Stimulated activated CD8-positive, alpha-beta memory T cell treated with anti-CD3 and anti-CD28 coated beads, Interleukin-4, amount 100 ng/mL, for 24 hours (primary cell): ENCODE results near the gene IGLL5.
"Not testable (repeated sequence)": the region's sequence is repeated elsewhere in the genome, so short reads cannot be mapped to it uniquely, and the experiment has no call there.

Source experiments
- DNase-seq: peaks from one replicate; pipeline ENCODE4 v3.0.0-alpha.2; 2020; ENCODE audit warnings: low read depth

The IGLL5 gene

DNA sequence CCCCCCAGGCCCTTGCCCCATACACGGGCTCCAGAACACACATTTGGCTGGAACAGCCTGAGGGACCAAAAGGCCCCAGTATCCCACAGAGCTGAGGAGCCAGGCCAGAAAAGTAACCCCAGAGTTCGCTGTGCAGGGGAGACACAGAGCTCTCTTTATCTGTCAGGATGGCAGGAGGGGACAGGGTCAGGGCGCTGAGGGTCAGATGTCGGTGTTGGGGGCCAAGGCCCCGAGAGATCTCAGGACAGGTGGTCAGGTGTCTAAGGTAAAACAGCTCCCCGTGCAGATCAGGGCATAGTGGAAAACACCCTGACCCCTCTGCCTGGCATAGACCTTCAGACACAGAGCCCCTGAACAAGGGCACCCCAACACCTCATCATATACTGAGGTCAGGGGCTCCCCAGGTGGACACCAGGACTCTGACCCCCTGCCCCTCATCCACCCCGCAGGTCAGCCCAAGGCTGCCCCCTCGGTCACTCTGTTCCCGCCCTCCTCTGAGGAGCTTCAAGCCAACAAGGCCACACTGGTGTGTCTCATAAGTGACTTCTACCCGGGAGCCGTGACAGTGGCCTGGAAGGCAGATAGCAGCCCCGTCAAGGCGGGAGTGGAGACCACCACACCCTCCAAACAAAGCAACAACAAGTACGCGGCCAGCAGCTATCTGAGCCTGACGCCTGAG lies 13.1 kb downstream of the IGLL5 start:
- DNase-seq, result not testable (repeated sequence)

DNA sequence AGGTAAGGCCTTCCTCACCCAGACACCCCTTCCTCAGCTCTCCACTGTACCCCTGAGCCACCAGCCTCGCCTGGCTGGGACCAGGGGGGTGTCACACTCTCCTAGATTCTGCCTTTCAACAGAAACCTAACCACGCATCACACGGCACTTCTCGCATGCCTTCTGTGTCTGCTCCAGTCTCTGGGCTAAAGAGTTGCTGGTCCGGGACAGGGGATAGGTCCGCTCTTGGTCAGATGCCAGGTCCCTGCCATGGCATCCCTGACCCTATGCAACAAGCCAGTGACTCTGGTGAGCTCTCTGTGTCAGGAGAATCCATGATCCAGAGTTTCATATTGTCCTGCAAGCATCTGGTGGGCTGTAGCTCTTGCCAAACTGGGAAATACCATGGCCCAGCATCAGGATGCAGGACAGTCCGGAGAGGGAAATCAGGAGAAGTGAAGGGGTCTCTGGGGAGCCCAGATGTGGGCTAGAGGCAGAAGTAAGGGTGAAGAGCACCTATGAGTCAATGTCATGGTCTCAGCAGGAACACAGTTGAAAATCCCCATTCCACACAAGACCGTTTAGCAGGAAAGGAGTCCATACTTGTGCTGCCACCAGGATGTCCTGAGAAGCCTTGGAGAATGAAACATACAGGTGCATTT lies 14.1 kb downstream of the IGLL5 start:
- DNase-seq, result no peak

DNA sequence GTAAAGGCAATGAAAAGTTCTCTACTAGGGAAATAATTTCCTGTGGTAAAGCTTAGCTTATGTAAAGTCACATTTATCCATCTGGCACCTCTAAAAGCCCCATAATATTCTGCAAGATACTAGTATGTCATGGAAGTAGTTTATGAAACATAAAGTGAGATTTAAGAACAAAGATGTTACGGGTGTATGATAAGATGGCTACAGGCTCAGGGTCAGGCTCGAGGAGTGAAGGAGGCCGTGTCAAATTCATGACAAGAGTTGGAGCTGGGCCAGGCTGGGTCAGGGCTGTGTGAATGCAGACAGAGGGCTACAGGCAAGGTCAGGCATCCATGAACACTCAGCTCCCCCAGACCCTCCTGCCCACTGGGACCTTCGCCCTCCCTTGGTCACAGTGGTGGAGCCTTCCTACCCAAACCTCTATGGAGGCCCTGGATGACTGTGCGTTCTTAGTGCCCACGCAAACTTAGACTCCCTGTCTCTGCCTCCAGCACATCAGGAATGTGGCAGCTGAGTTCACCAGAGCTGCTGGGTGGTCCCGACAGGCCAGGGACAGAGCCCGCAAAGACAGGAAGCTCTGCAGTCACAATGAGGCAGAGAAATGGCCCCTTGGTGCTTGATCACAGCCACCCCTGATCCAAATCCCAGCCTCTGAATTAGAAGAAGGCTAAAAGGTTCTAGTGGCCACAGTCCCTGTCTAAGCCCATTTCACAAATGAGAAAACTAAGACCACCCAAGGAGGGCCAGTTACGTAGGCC lies 14.8 kb downstream of the IGLL5 start:
- DNase-seq, result no peak

DNA sequence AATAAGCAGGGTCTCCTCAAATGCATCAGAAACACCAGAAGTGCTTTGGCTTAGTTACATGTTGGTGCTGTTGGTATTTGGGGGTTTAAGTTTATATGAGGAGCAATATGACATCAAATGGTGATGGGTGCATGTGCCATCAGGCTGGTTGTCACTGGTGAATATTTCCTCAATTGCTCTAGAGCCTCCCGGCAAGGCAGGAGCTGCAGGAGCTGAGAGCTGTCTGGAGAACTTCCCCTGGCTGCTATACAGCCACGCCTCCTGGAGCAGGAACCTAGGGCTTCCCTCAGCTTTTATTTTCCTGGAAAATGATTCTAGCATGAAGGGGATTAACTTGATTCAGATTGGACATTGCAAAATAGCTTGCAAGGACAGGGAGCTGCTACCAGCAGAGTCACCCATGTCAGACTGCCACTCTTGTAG lies 15.8 kb downstream of the IGLL5 start:
- no peak for DNase-seq

DNA sequence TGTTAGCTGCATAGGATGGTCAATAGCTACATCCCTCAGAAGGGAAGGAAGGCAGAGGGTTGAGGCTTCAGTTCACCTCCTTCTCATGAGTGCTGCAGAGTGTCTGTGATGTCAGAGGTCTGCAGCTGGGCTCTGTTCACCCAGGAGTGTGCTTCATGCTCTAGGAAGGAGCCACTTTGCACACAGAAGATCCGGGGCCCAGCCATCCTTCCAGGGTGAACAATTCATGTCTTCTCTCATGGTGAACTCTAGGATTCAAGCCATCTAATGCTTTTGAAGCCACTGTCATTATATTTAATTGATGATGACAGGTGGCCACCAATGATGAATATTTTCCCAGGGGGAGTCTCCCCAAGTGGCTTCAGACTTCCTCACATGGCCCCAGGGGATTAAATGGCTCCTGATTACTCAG lies 16.2 kb downstream of the IGLL5 start:
- DNase-seq, result not testable (repeated sequence)

DNA sequence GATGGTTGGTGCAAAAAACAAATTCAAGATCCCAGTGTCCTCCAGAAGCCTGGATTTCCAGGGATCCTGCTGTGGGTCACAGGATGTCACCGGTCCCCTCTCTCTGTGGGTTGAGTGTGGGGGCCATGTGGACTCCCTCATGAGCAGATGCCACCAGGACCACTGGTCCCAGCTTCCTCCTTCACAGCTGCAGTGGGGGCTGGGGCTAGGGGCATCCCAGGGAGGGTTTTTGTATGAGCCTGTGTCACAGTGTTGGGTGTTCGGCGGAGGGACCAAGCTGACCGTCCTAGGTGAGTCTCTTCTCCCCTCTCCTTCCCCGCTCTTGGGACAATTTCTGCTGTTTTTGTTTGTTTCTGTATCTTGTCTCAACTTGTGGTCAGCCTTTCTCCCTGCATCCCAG lies 17.1 kb downstream of the IGLL5 start:
- not testable (repeated sequence) for DNase-seq

DNA sequence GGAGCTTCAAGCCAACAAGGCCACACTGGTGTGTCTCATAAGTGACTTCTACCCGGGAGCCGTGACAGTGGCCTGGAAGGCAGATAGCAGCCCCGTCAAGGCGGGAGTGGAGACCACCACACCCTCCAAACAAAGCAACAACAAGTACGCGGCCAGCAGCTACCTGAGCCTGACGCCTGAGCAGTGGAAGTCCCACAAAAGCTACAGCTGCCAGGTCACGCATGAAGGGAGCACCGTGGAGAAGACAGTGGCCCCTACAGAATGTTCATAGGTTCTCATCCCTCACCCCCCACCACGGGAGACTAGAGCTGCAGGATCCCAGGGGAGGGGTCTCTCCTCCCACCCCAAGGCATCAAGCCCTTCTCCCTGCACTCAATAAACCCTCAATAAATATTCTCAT lies 18.8 kb downstream of the IGLL5 start:
- DNase-seq, result not testable (repeated sequence)

DNA sequence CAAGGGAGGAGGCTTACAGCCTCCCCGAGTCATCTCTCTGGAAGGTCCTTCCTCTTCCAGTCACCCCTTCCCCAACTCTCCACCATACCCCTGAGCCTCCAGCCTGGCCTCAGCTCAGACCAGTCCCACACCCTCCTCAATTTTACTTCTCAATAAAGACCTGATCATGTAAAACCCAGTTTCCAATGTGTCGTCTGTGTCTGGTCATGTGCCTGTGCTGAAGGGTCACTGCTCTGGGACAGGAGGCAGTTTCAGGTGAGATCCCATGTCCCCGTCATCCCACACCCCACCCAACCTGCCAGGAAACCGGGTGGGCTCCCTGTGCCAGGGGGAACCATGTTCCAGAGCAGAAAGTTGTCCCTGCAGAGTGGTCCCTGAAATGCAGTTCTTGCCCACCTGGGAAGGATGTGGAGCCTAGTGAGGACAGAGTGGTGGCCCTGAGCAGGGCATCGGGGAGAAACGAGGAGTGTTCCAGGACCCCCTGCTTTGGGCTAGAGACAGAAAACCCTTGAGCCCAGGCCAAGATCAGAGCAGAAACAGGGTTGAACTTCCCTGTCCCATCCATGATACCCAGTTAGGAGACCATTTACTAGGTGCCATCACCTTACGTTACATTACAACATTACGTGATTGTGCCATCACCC lies 19.4 kb downstream of the IGLL5 start:
- DNase-seq, result no peak

DNA sequence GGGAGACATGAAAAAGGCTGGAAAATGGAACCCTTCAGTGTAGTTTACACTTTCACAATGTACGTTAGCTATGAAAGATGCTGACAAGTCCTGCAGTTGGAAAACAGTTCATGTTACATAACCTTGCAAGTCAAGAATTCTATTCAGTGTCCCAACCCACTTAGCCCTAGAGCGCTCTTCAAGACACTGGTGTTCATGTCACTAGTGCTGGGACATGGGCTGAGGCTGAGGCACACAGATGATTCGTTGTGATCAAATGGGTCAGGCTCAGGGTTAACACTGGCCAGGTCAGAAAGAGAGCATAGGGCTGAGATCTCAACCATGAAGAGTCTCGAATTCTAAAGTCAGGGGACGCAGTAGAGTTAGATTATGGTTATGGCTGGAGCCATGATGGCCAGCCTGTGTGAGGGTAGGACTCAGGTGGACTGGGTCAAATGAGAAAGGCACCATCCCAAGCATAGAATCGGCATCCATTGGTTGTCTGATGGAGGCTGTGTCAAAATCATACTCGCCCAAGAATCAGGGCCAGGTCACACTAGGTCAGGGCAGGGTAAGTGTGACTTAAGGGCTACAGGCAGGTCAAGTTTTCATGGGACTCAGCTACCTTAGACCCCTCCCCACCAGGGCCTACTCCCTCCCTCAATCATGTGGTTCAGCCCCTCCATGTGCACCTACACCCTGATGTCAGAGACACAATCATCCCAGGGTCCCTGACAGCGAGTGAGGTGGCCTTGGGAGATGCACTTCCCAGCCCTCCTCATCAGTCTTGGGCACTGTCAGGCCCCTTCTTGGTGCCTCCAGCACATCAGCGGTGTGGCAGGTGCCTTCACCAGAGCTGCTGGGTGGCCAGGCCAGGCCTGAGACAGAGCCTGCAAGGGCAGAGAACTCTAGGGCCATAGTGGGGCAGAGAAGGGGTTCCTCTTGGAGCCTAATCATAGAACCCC lies 20.2 kb downstream of the IGLL5 start:
- no peak for DNase-seq

DNA sequence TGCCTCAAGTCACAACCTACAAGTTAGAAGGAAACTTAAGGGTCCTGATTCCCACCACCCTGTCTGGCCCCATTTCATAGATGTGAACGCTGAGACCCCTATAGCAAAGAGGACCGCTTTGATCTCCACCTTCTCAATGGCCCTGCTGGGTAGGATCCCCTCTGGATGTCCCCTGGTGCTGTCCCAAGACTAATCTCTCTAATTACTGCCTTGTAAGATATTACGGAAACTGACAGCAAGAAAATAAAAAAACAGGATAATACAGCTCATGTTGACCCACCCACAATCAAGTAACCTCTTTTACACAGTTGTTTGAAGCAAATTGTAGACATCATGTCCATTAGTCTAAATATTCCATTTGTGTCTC lies 20.9 kb downstream of the IGLL5 start:
- no peak for DNase-seq

DNA sequence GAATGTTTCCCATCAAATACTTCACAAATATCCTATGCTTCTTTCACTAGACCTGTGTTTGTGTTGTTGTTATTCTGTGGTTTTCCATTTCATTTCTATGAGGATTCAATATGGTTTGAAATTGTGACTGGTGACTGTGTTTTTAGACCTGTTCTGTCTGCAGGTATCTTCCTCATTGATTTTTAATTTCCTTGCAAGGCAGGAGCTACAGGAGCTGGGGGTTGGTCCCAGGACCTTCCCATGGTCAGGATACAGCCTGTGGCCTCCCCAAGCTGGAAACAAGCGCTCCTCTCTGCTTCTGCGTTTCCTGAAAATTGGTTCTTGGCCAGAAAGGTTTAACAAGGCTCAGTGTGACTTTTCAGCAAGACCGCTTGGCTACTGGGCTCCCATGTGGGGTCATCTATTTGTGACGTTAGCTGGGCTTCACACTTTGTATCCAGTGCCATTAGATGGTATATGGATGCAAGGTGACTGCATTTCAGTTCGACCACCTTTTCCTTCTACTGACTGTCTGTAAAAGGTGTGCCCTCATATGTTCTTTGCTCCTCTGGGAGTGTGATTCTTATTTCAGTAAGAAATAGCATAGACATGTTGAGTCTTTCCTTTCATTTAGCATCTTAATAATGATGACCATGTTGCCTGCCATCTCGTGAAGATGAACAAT lies 21.5 kb downstream of the IGLL5 start:
- DNase-seq, result no peak

DNA sequence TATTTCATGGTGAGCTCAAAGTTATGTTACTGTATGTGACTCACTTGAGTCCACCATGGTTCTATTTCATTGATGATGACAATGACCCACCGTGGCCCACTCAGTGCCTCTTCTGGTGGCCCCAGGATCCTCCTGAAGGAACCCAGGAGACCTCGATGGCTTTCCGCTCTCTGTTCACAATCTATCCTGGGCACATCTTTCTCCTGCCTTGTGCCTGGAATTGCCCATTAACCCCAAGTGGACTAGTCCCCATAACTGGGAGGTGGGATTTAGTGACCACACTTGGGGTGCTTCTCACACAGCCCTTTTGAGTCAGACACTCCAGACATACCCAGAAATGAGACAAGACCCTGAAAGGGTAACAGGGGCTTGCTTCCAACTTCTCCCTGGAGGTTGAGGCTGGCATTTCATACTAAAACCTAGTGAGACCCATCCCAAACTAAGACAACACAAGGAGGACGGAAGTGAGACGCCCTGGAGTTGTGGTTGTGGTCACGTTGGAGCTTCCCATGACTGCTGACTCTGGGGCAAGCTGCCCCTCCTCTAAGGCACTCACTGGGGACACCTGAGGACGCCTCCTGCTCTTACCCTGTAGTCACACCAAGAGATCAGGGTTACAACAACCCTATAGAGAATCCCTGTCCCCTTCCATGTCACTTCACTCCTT lies 22.1 kb downstream of the IGLL5 start:
- DNase-seq, result no peak

DNA sequence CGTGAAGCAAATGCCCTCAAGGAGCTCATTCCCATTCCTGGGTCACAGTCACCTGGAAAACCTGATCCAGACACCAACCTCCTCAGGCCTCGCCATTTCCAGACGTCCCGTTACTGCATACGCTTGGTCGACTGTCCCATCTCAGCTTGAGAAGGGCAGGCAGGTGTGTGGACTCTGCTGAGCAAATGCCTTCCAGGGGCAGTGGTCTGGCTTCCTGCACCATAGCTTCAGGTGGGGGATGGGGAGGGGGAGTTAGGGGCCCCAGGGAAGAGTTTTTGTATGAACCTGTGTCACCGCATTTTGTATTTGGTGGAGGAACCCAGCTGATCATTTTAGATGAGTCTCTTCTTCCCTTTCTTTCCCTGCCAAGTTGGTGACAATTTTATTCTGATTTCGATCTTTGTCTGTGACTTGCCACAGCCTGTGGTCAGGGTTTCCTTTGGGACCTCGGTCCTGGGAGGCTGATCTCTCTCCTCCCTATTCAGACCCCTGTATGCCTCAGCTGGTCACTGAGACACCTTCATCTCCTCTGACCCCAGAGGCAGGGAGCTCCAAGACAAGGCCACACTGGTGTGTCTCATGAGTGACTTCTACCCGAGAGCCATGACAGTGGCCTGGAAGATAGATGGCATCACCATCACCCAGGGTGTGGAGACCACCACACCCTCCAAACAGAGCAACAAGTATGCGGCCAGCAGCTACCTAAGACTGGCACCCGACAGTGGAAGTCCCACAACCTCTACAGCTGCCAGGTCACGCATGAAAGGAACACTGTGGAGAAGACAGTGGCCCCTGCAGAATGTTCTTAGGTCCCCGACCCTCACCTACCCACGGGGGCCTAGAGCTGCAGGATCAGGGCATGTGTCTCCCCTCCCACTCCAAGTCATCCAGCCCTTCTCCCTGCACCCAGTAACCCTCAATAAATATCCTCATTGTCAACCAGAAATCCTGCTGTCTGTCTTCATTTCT lies 22.9 kb downstream of the IGLL5 start:
- DNase-seq, result no peak

DNA sequence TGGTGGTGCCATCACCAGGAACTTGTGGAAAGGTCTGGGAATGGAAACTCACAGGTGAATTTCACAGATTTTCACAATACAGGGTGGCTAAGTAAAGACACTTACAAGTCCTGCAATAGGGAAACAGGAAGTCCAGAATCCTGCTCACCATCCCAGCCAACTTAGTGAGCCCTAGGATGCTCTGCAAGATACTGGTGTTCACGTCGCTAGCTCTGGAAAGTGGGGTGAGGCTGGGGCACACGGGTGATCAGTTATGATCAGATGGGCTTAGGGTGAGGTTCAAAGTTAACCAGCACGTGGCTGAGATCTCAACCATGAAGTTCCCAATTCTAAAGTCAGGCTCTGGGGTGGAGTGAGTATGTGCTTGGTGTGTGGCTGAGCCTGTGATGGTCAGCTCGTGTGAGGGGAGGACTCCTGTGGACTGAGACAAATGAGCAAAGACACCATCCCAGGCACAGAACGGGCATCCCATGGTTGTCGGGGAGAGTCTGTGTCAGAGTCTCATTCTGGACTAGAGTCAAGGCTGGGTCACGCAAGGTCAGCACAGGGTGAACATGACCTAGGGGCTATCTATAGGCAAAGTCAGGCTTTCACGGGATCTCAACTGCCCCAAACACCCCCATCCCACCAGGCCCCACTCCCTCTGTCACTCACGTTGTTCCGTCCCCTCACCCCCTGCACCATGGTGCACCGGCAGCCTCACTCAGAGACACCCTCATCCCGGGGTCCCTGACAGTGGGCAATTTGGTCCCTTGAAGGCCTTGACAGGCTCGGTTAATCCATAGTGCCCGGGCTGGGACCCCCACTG lies 23.9 kb downstream of the IGLL5 start:
- DNase-seq, result no peak

DNA sequence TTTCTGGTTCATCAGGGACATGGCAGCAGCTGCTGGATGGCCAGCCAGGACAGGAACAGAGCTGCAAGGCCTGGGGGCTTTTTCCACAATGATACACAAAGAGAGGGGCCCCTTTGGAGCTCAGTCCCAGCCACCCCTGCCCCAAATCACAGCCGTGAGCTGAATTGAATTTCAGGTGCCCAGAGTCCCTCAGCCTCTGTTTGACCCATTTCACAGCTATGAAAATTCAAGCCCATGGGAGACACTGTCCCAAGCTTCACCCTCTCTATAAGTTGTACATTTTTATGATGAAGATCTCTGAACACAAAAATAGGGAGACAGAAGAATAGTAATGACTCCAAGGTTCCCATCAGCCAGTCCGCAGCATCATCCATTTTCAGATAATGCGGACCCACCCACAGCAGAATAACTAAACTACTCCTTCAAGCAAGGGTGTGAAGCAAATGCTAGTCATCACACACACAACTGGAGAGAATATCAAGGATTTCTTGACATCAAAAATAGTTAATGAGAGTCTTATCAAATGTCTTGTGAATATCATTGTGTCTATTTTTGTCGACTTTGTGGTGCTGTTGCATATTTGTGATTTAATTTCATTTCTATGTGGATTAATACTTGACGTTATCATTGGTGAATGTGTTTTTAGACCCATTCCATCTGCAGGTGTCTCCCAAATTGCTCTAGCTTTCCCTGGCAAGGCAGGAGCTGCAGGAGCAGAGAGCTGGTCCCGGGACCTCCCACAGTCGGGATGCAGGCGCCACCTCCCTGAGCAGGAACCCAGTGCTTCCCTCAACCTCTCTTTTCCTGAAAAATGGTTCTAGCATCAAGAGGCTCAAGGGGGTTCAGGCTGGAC lies 24.7 kb downstream of the IGLL5 start:
- no peak for DNase-seq

DNA sequence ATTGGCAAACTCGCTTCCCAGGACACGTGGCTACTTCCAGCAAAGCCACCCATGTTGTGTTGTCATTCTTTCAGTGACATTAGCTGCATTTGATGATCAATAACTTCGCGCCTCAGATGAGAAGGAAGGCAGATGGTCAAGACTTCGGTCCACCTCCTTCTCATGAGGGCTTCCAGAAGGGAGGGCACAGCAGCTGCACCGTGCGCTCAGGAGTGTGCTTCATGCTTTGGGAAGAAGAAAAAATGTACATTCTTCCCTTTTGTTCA lies 25.3 kb downstream of the IGLL5 start:
- DNase-seq, result no peak

DNA sequence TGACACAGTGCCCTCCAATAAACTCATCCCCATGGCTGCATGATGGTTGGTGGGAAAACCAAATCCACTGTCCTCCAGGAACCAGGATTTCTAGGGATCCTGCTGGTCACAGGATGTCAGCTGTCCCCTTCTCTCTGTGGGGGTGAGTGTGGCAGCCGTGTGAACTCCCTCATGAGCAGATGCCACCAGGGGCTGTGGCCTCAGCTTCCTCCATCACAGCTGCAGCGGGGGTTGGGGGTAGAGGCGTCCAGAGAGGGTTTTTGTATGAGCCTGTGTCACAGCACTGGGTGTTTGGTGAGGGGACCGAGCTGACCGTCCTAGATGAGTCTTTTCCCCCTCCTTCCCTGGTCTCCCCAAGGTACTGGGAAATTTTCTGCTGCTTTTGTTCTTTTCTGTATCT lies 26.4 kb downstream of the IGLL5 start:
- no peak for DNase-seq
